Nephron progenitor cell (in vitro differentiated cells): ENCODE data around the gene REXO1.

ENCODE experiments used
- DNase-seq: peaks from one replicate; pipeline ENCODE4 v3.0.0; 2021
- H3K27ac Mint-ChIP-seq: 2 replicates; pipeline ENCODE4 v1.8.0; 2021; ENCODE audit warnings: mild to moderate bottlenecking, moderate library complexity, mixed read lengths
- H3K27me3 Mint-ChIP-seq: 2 replicates; pipeline ENCODE4 v1.8.0; 2021; ENCODE audit warnings: mild to moderate bottlenecking, low read depth, mixed read lengths; ENCODE audit not compliant: poor library complexity
- H3K36me3 Mint-ChIP-seq: 2 replicates; pipeline ENCODE4 v1.8.0; 2021; ENCODE audit warnings: low read depth, mixed read lengths
- H3K4me1 Mint-ChIP-seq: 2 replicates; pipeline ENCODE4 v1.8.0; 2021; ENCODE audit warnings: mixed read lengths
- H3K4me3 Mint-ChIP-seq: 2 replicates; pipeline ENCODE4 v1.8.0; 2021; ENCODE audit warnings: mild to moderate bottlenecking, moderate library complexity, mixed read lengths
- H3K9me3 Mint-ChIP-seq: 2 replicates; pipeline ENCODE4 v1.8.0; 2021; ENCODE audit warnings: mild to moderate bottlenecking, moderate library complexity, mixed read lengths
- TF ChIP-seq, protein P1 (sequence below): fragments of 200-600 bp; sonication (generic); IDR thresholded peaks from 2 replicates; pipeline ENCODE4 v1.5.0; 2021; ENCODE audit warnings: antibody characterized with exemption

The REXO1 gene

DNA sequence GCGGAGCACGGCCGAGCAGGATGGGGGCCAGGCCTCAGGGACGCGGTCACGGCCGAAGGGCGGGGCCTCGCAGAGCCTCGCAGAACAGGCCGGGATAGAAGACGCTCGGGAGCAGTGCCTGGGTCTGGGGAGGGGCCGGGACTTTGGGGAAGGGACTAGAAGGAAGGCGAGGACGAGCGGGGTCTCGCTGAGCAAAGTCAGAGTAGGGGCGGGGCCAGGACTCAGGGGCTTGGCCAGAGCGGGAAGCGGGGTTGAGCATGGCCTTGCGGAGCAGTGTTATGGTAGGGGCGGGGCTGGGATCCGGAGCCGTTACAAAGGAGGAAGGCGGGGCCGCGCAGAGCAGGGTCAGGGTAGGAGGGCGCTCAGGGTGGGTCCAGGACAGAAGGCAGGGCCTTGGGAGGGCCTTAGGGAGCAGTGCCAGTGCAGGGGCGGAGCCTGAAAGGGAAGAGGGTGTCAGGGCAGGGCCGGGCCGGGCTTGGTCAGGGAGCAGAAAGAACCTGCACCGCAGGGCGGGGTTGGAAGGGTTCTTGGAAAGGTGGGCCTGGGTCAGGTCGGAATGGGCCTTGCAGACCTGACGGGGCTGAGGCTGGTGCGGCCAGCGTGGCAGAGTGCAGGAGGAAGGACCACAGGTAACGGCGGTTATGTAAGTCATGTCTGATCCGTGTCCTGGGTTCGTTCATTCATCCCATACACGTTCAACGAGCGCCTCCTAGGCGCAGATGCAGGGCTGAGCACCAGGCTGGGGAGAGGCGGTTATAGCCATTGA is 35.7 kb downstream of the REXO1 start:
- H3K4me1 Mint-ChIP-seq: peaks cover 11% of the 10 kb centered on the region

GRCh38 chr19:1811942-1812425 is 36.3 kb downstream of the REXO1 start, which contains the start of gene ATP8B3:
TSS of gene ATP8B3 (minus strand) at chr19:1812276. CDS start at chr19:1811736, 540 bp downstream.
- TF ChIP-seq, protein P1, sequence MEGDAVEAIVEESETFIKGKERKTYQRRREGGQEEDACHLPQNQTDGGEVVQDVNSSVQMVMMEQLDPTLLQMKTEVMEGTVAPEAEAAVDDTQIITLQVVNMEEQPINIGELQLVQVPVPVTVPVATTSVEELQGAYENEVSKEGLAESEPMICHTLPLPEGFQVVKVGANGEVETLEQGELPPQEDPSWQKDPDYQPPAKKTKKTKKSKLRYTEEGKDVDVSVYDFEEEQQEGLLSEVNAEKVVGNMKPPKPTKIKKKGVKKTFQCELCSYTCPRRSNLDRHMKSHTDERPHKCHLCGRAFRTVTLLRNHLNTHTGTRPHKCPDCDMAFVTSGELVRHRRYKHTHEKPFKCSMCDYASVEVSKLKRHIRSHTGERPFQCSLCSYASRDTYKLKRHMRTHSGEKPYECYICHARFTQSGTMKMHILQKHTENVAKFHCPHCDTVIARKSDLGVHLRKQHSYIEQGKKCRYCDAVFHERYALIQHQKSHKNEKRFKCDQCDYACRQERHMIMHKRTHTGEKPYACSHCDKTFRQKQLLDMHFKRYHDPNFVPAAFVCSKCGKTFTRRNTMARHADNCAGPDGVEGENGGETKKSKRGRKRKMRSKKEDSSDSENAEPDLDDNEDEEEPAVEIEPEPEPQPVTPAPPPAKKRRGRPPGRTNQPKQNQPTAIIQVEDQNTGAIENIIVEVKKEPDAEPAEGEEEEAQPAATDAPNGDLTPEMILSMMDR: no peak
- Mint-ChIP-seq H3K27me3 (peaks cover 29% of the 10 kb centered on the region), H3K4me1 (peaks cover 14% of the 10 kb centered on the region), H3K4me3 (peak within 1 kb of the TSS; percentile 87), H3K36me3 (no peaks in the 10 kb centered on the region), H3K27ac (peak within 1 kb of the TSS; percentile 90), H3K9me3 (no peaks in the 10 kb centered on the region)
- DNase-seq: no peak

More for the DNA sequence above, 35.7 kb downstream of the REXO1 start:
- Mint-ChIP-seq H3K36me3 (no peaks in the 10 kb centered on the region), H3K27me3 (peaks cover 29% of the 10 kb centered on the region), H3K9me3 (no peaks in the 10 kb centered on the region), H3K4me3 (peak overlapping the region; percentile 87), H3K27ac (peak overlapping the region; percentile 90)
- DNase-seq: peak; percentile 95
- TF ChIP-seq, protein P1: peak; percentile 50

GRCh38 chr19:1811472-1811894 is 36.8 kb downstream of the REXO1 start:
- Mint-ChIP-seq H3K36me3 (no peaks in the 10 kb centered on the region), H3K27ac (no peak overlapping the region), H3K4me1 (peaks cover 18% of the 10 kb centered on the region), H3K9me3 (no peaks in the 10 kb centered on the region), H3K27me3 (peaks cover 29% of the 10 kb centered on the region), H3K4me3 (no peak overlapping the region)
- TF ChIP-seq, protein P1: no peak
- DNase-seq: no peak

DNA sequence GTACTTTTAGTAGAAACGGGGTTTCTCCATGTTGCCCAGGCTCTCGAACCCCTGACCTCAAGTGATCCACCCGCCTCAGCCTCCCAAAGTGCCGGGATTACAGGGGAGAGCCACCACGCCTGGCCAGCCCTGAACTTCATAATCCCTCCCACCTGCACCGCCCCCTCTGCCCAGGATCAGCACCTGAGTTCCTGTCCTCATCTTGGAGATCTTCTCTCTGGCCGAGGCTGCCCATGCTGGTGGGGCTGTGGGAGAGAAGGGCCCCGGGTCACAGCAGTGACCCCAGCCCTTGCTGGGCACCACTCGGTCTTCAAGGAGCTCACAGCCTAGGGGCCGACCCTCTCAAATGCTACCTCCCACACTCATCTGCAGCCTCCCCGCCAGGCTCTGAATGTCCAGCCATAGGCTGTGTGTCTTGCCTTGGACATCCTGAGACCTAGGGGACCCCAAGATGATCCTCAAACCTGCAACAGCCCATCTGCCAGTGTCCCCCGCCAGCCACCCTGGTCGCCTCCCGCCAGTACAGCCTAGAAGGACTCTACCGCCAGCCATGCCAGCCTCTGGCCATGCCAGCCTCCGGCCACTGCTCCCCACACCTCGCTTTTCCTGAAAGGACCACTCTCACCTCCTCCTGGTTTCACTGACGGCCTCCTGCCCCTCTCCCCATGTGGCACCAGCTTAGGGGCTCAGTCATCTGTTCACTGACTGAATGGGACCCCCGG is 37.7 kb downstream of the REXO1 start:
- Mint-ChIP-seq H3K27ac (no peak overlapping the region), H3K4me3 (no peak overlapping the region), H3K9me3 (no peaks in the 10 kb centered on the region), H3K36me3 (no peaks in the 10 kb centered on the region), H3K4me1 (peaks cover 23% of the 10 kb centered on the region), H3K27me3 (peaks cover 29% of the 10 kb centered on the region)
- no peak for DNase-seq
- TF ChIP-seq, protein P1: no peak

- Mint-ChIP-seq H3K4me3 (no peak overlapping the region), H3K27ac (no peak overlapping the region), H3K9me3 (no peaks in the 10 kb centered on the region), H3K4me1 (peaks cover 23% of the 10 kb centered on the region), H3K36me3 (no peaks in the 10 kb centered on the region), H3K27me3 (peaks cover 29% of the 10 kb centered on the region)
- TF ChIP-seq, protein P1: no peak
- no peak for DNase-seq
Measured at GRCh38 chr19:1809678-1810077, 38.6 kb downstream of the REXO1 start.
